ENCODE data around the gene CIP2A. TPM values are rescaled to one million over a fixed set of nuclear protein-coding genes. Genes with fewer than 3 reads are reported as not detected.

The CIP2A gene
- total RNA-seq, 1 experiment from 2014 or later, result 34.2 TPM

DNA sequence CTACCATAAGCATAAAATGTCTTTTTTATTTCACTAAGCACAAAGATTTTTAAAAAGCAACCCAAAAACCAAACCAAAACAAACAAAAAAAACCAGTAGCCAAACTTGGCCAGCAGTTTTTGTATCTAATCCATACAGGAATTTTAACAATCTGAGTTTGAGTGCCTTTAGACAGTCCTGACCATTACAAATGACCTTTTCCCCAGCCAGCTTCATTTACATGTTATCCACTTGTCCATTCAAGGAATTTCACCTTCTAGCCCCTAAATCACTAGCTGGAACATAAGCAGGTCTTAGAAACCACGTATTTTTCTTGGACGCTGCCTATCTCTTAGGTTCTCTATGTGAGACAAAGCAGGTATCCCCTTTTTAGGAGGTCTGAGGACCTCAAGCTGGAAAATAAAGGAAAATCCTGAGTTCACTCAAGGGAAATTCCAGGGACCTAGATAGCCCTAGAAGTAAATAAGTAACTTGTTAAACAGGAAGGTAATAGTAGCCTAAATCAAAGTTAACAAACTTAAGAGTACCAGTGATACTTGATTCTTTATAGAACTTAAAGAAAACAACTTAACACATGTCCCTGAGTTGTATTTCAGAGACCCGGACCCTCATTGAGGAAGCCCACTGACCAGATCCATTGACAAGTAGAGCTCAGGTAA lies 34.2 kb downstream of the CIP2A start:
- Histone ChIP-seq H3K4me2 (ENCODE audit: insufficient read depth, insufficient read length, low read length) (no peak overlapping the region), H4K91ac (ENCODE audit: insufficient read length, low read depth, low read length) (no peak overlapping the region), H4K8ac (replicated peaks; ENCODE audit: insufficient read length, low read depth, low read length) (no peak overlapping the region), H3K27ac (ENCODE audit: insufficient read length, low read depth, low read length) (no peak overlapping the region), H2BK5ac (ENCODE audit: insufficient read length, low read length) (no peak overlapping the region), H2AK5ac (ENCODE audit: insufficient read length, low read length) (no peak overlapping the region), H2AFZ (ENCODE audit: low read length) (no peak overlapping the region), H3K79me1 (ENCODE audit: insufficient read depth, low read depth, low read length, poor library complexity, severe bottlenecking) (no peaks in the 10 kb centered on the region), H4K5ac (ENCODE audit: insufficient read length, low read depth, low read length) (no peak overlapping the region), H3K4ac (ENCODE audit: low read depth, low read length) (no peak overlapping the region), H4K20me1 (ENCODE audit: control insufficient read depth, insufficient read depth, insufficient read length) (no peaks in the 10 kb centered on the region), H3K18ac (ENCODE audit: insufficient read length, low read depth, low read length) (no peak overlapping the region), H3K9ac (ENCODE audit: extremely low read depth, insufficient read length, low read length) (no peak overlapping the region), H2BK20ac (ENCODE audit: low read depth, low read length, poor library complexity, severe bottlenecking) (no peak overlapping the region), H3K23me2 (ENCODE audit: insufficient read length, low read depth, low read length, poor library complexity, severe bottlenecking) (no peaks in the 10 kb centered on the region), H2BK12ac (ENCODE audit: insufficient read length, low read depth, low read length) (no peak overlapping the region), H3K4me1 (ENCODE audit: insufficient read depth, low read length) (no peaks in the 10 kb centered on the region), H2BK120ac (ENCODE audit: low read depth, low read length, poor library complexity, severe bottlenecking) (no peak overlapping the region), H2BK15ac (ENCODE audit: low read depth, low read length) (no peak overlapping the region), H3K27me3 (ENCODE audit: insufficient read depth, low read length) (no peaks in the 10 kb centered on the region), H3K56ac (ENCODE audit: insufficient read length, low read depth, low read length) (no peak overlapping the region), H3K14ac (ENCODE audit: insufficient read depth, low read length) (no peak overlapping the region), H3K79me2 (ENCODE audit: insufficient read depth, low read length) (no peaks in the 10 kb centered on the region), H3T11ph (ENCODE audit: low read length) (no peak overlapping the region), H3K9me3 (ENCODE audit: control insufficient read depth, low read depth, low read length) (no peaks in the 10 kb centered on the region), H3K23ac (ENCODE audit: insufficient read length, low read depth, low read length) (no peak overlapping the region)
- Mint-ChIP-seq H3K27me3 (ENCODE audit: low read depth) (no peaks in the 10 kb centered on the region), H3K36me3 (ENCODE audit: insufficient read depth in 1 of 3, low read depth in 3 of 3) (peaks cover 19 to 60% (median 57%) of the 10 kb centered on the region in 3 experiments), H3K9me3 (no peaks in the 10 kb centered on the region), H3K4me1 (peaks cover 0 to 12% of the 10 kb centered on the region in 2 experiments; a peak in 3 of 4 replicates), H3K27ac (peak overlapping the region in 2 of 3 experiments; percentile 35 to 63; a peak in 5 of 7 replicates), H3K4me3 (no peak overlapping the region)
- no peak for DNase-seq
- TF ChIP-seq, protein P1, sequence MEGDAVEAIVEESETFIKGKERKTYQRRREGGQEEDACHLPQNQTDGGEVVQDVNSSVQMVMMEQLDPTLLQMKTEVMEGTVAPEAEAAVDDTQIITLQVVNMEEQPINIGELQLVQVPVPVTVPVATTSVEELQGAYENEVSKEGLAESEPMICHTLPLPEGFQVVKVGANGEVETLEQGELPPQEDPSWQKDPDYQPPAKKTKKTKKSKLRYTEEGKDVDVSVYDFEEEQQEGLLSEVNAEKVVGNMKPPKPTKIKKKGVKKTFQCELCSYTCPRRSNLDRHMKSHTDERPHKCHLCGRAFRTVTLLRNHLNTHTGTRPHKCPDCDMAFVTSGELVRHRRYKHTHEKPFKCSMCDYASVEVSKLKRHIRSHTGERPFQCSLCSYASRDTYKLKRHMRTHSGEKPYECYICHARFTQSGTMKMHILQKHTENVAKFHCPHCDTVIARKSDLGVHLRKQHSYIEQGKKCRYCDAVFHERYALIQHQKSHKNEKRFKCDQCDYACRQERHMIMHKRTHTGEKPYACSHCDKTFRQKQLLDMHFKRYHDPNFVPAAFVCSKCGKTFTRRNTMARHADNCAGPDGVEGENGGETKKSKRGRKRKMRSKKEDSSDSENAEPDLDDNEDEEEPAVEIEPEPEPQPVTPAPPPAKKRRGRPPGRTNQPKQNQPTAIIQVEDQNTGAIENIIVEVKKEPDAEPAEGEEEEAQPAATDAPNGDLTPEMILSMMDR (conservative IDR thresholded peaks at IDR 0.05), result no peak
- WGBS (ENCODE audit: extremely low coverage, insufficient read length, low lambda C conversion rate), result no CpG with 5 or more reads among the region's 3 CpGs
